Panc1 (cell line): Measurements from ENCODE around the gene TTC27. TPM values are rescaled to one million over a fixed set of nuclear protein-coding genes. Genes with fewer than 3 reads are reported as not detected.

Source experiments
- ATAC-seq: fragments of 200-7000 bp; cut with Tn5 transposase; 2 replicates; pipeline ENCODE4 v1.9.1; 2020; ENCODE audit warnings: mild to moderate bottlenecking, moderate library complexity
- BruUV-seq: library from RNA; stranded (reverse); fragments of 400-500 nt; replicated peaks from 2 replicates; lab custom pipeline; 2021; lab: Mats Ljungman, UMichigan
- CTCF ChIA-PET: fragments of 300-600 bp; sonication (Branson Sonifier 250); formaldehyde crosslinking; loops from one replicate; lab custom pipeline; 2022; ENCODE audit warnings: antibody characterized with exemption; lab: Charles Lee
- POLR2A ChIA-PET: fragments of 300-600 bp; sonication (Branson Sonifier 250); formaldehyde crosslinking; loops from one replicate; lab custom pipeline; 2022; ENCODE audit warnings: antibody characterized with exemption; lab: Charles Lee
- DNase-seq: peaks from one replicate; pipeline ENCODE4 v3.0.0-alpha.2; 2010; ENCODE audit warnings: low read depth, low spot score
- H3K27ac ChIP-seq: 2 replicates; pipeline ENCODE4 v1.5.1; 2011; ENCODE audit warnings: mild to moderate bottlenecking, low read length, inconsistent platforms
- H3K27me3 ChIP-seq: fragments of 200-500 bp; sonication (Bioruptor generic); 2 replicates; pipeline ENCODE4 v1.6.0; 2014; ENCODE audit warnings: low read length, inconsistent platforms; ENCODE audit not compliant: control insufficient read depth, insufficient read depth
- H3K36me3 ChIP-seq: fragments of 200-500 bp; sonication (Bioruptor generic); 2 replicates; pipeline ENCODE4 v1.5.1; 2014; ENCODE audit warnings: inconsistent platforms, mild to moderate bottlenecking, low read length, moderate library complexity; ENCODE audit not compliant: control insufficient read depth, insufficient read depth
- H3K4me1 ChIP-seq: 2 replicates; pipeline ENCODE4 v1.5.1; 2011; ENCODE audit warnings: inconsistent platforms, mild to moderate bottlenecking, low read length, moderate library complexity; ENCODE audit not compliant: control insufficient read depth, insufficient read depth
- H3K4me3 ChIP-seq, 2 experiments: 2 replicates each; pipeline ENCODE4 v1.5.1; 2011 to 2012; ENCODE audit warnings: low read depth in 2 of 2, low read length in 2 of 2, mild to moderate bottlenecking in 2 of 2, inconsistent platforms in 1 of 2, moderate library complexity in 1 of 2
- H3K9me3 ChIP-seq: fragments of 200-500 bp; sonication (Bioruptor generic); 2 replicates; pipeline ENCODE4 v1.5.1; 2014; ENCODE audit warnings: low read depth, mild to moderate bottlenecking, inconsistent platforms, low read length, moderate library complexity; ENCODE audit not compliant: control insufficient read depth, insufficient read depth
- CTCF ChIP-seq: fragments of 450-650 bp; IDR thresholded peaks from 2 replicates; pipeline ENCODE4 v1.5.1; 2017; ENCODE audit warnings: mild to moderate bottlenecking
- POLR2AphosphoS5 ChIP-seq: IDR thresholded peaks from 2 replicates; pipeline ENCODE4 v1.6.1; 2012; ENCODE audit warnings: mild to moderate bottlenecking, low read depth, low read length, moderate library complexity
- REST ChIP-seq, 2 experiments: IDR thresholded peaks; 2 replicates each; pipeline ENCODE4 v1.6.1; 2011 to 2012; ENCODE audit warnings: low read depth in 2 of 2, control low read depth in 1 of 2, low read length in 1 of 2, mild to moderate bottlenecking in 1 of 2, moderate library complexity in 1 of 2; ENCODE audit not compliant: insufficient read depth in 1 of 2
- SIN3A ChIP-seq: IDR thresholded peaks from 2 replicates; pipeline ENCODE4 v1.6.1; 2012; ENCODE audit warnings: low read depth, mild to moderate bottlenecking, low read length, moderate library complexity, borderline replicate concordance; ENCODE audit not compliant: insufficient read depth
- TCF7L2 ChIP-seq: IDR thresholded peaks from 2 replicates; pipeline ENCODE4 v1.6.1; 2011; ENCODE audit warnings: mild to moderate bottlenecking, low read depth, low read length, inconsistent platforms
- in situ Hi-C: cut with HindIII; loops from 2 replicates; pipeline ENCODE4 v1.10.0; 2016; ENCODE audit warnings: low sequenced_read_pairs, low pct_unique_long_range_greater_than_20kb
- intact Hi-C: fragments of 100-400 bp; cut with micrococcal nuclease; formaldehyde crosslinking; loops from one replicate; pipeline ENCODE4 v1.10.0; 2022; ENCODE audit not compliant: unreplicated experiment
- total RNA-seq: library from RNA; stranded (reverse); gene quantifications from one replicate; pipeline ENCODE4 v1.2.1, GENCODE V29; 2021; ENCODE audit not compliant: unreplicated experiment

TTC27 gene
- total RNA-seq, 1 experiment from 2014 or later, result 24.7 TPM

GRCh38 chr2:32697156-32697555, 69.3 kb downstream of the TTC27 start:
- ATAC-seq, result no peak
- no peak for DNase-seq
- Histone ChIP-seq H3K27ac (no peak overlapping the region), H3K4me3 (no peak overlapping the region), H3K9me3 (no peaks in the 10 kb centered on the region), H3K4me1 (no peaks in the 10 kb centered on the region), H3K27me3 (no peaks in the 10 kb centered on the region), H3K36me3 (no peaks in the 10 kb centered on the region)
- POLR2A ChIA-PET, result no interaction called here
- in situ Hi-C loops (no loop called here), intact Hi-C loops (no loop called here)
- TF ChIP-seq TCF7L2 (no peak), REST (IDR thresholded peaks at IDR 0.05; ENCODE audit: insufficient read depth in 1 of 2, low read depth in 2 of 2, low read length in 1 of 2) (no peak), SIN3A (no peak), POLR2AphosphoS5 (no peak), CTCF (no peak)
- CTCF ChIA-PET, result no interaction called here
- BruUV-seq, result no TSS peak

GRCh38 chr2:32699151-32699550, 71.3 kb downstream of the TTC27 start:
- CTCF ChIA-PET, result no interaction called here
- no peak for ATAC-seq
- TF ChIP-seq TCF7L2 (no peak), REST (IDR thresholded peaks at IDR 0.05; ENCODE audit: insufficient read depth in 1 of 2, low read depth in 2 of 2, low read length in 1 of 2) (no peak), SIN3A (no peak), POLR2AphosphoS5 (no peak)
- Histone ChIP-seq H3K9me3 (no peaks in the 10 kb centered on the region), H3K27me3 (no peaks in the 10 kb centered on the region), H3K27ac (no peak overlapping the region), H3K4me1 (no peaks in the 10 kb centered on the region), H3K36me3 (no peaks in the 10 kb centered on the region), H3K4me3 (no peak overlapping the region)
- no peak for DNase-seq
- in situ Hi-C loops, result no loop called here
- no TSS peak for BruUV-seq
- POLR2A ChIA-PET, result no interaction called here
- intact Hi-C loops, result no loop called here
